OCI-M2 (cell line): Measurements from ENCODE around the gene SAP30L.

ENCODE experiments used
- DNase-seq: peaks from one replicate; lab custom pipeline; 2025; ENCODE audit not compliant: unreplicated experiment; lab: John Stamatoyannopoulos, UW

SAP30L gene

GRCh38 chr5:154419236-154419635, 26.6 kb upstream of the SAP30L start:
- DNase-seq, result no peak

GRCh38 chr5:154421868-154422267, 23.9 kb upstream of the SAP30L start:
- no peak for DNase-seq

DNA sequence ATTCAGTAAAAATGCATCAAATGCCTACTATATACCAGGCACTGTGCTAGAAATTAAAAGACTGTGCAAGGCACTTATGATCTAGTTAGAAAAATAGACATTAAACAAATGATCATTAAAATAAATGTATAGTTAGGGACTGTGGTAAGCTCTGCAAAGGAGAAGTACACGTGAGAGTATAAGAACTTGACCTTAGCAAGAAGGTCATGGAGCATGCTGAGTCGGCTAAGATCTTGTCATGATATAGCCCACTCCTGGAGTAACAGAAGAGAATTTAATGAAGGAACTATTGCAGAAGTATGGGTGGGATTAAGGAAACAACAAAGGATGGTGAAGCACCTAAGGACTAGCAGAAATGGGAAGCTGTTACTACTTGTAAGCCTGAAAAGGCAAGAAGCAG, 23.5 kb upstream of the SAP30L start:
- no peak for DNase-seq

GRCh38 chr5:154428208-154428607, 17.6 kb upstream of the SAP30L start:
- DNase-seq, result no peak

DNA sequence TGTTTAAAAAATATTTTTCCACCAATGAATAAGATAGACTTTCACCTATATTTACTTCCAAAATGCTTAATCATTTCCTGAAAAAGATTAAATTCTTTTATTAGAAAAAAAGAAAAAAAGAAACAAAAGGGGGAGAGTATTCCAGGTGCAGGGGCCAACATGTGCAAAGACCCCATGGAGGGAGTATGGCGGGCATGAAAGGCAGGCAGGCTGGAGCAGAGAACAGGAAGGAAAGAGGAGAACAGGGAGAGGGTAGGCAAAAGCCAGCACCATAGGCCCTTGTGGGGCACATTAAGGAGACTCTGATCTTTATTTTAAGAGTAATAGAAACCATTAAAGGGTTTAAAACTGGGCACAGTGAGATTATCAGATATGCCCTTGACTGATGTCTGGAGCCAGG, 16.5 kb upstream of the SAP30L start:
- DNase-seq, result no peak

GRCh38 chr5:154430466-154430865, 15.3 kb upstream of the SAP30L start:
- no peak for DNase-seq

DNA sequence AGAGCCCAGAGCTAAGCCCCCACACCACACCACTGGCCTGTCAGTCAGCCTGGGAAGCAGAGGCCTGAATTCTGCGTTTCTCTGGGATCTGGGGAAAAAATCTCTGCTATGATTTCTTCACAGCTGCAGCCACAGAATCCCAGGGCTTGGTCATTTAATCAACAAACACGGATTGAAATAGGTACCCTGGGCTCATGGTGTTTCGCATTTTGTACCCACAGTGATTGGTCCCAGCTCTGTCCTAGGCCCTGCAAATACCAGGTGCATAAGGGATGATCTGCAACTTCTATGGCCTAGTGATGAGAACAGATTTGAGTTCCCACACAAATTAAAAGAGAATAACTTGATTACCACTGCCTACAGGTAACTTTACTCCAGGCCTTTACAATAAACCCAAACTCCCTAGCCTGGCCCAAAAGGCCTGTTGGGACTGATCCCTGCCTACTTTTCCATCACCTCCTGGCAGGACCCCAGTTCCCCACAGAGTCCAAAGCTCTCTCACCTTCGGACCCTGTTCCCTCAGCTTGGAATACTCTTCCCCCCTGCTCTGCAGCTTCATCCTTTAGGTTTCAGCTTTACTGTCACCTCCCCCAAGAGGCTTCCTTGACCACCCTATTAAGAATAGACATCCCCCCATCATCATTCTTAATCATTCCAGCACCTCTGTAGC, 14.7 kb upstream of the SAP30L start:
- DNase-seq, result no peak

- DNase-seq, result no peak
Observed at GRCh38 chr5:154435226-154435625, 10.6 kb upstream of the SAP30L start.

DNA sequence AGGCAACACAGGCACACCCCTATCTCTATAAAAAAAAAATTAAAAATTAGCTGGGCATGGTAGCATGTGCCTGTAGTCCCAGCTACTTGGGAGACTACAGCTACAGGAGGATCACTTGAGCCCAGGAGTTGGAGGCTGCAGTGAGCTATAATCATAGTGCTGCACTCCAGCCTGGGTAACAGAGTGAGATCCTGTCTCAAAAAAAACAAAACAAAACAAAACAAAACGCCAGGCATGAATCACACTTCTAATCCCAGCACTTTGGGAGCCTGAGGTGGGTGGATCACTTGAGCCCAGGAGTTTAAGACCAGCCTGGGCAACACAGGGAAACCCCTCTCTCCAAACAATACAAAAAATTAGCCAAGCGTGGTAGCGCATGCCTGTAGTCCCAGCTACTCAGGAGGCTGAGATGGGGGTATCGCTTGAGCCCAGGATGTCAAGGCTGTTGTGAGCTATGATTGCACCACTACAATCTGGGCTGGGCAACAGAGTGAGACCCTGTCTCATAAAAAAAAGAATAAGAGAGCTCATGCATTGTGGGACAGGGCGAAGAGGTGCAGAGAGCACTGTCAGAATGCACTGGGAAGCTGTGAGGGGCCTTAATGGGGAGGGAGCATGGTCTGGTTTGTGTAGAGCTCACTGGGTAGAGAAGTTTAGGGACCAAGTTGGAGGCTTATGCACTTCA, 8.4 kb upstream of the SAP30L start:
- no peak for DNase-seq

GRCh38 chr5:154440540-154440939, 5.3 kb upstream of the SAP30L start:
- DNase-seq, result no peak

DNA sequence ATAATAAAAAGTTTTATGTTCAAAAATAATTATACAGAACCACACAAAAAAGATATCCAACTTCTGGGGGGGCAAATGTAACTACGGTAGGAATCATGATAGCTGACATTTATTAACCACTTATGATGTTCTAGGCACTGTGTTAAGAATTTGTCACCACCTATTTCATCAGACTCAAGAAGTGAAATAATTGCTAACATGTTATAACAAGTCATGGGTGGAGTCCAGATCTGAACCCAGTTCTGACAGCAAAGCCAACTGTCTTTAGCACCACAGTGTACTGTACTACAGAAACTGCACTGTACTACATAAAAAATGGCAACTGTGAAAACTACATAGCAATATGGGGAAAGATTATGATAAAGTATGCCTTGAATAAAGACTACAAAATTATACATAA, 3.0 kb upstream of the SAP30L start:
- DNase-seq, result no peak

- DNase-seq, result no peak
Observed at GRCh38 chr5:154444556-154445421, 1.0 kb upstream of the SAP30L start.

DNA sequence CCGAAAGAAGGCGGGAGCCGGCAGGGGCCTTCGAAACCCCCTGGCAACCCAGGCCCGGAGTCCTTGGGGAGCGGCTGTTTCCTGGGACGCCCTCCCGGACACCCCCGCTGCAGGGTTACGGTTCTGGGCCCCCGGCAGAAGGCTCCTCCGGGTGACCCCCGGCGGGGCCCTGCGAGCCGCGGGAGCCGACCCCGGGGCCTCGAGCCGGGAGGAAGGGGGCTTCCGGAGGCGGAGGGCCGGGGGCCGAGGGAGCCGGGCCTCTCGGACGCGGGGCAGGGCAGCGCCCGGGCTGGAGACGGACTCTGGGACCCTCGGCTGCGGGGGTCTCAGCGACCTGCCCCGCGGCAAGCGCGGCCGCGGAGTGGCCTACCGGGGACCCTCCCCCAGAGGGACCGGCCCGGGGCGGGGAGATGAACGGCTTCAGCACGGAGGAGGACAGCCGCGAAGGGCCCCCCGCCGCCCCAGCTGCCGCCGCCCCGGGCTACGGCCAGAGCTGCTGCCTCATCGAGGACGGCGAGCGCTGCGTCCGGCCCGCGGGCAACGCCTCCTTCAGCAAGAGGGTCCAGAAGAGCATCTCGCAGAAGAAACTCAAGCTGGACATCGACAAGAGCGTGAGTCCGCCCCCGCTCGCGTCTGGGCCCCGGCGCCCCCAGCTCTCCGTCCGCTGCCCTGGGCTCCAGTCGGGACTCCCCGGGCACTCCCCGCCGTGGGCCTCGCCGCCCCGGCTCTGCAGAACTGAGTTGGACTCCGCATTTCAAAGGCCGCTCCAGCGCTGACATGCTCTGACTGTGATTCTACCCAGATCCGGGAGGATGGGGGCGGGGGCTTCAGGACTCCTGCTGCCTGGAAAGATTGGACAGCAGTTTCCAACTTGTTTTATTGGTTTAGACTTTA, 645 bp downstream of the SAP30L start:
- DNase-seq, result no peak

DNA sequence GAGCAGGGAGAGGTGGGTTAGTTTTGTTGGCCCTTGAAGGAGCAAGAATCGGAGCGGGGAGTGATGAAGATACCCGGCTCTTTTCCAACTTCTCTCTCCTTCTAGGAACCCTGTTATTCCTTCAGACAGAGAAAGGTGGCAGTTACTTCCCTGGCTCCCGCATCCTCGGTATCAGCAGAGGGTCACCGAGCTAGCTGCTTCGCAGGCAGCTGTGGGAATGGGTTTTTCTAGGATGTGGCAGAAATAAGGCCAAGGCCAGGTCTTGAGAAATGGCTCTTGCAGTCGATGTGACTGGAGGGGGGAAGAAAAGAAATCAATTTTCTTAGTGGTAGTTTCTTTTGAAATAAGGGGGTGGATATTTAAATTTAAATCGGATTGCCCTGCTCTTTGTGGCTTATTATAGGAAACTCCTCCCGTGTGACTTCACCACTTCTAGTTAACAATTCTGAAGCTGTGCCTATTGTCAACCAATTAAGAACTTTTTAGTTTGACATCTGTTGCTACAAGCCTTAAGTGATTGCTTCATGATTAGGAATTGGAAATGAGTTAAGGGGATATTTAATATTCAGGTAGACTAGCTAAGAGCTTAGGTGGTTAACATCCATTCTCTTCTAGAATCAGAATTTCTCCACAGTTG, 1.4 kb downstream of the SAP30L start:
- DNase-seq, result no peak

DNA sequence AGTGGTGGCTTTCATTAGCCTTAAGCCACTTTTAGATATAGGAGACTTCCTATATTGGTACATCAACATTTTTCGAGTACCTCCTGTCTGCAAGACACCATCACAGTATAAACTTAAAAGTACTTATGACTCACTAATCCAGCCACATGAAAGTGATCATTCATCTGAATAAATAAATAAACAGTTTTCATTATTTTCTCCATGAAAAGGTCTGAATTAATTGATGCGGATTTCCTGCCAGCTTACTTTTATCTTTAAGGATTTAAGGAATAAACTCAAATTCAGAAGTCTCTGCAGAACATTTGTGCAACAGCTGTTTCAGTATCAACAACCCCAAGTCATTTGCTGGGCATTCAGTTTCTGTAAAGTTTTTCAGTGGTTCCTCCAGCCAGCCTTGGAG, 4.0 kb downstream of the SAP30L start:
- no peak for DNase-seq

GRCh38 chr5:154451957-154452356, 6.2 kb downstream of the SAP30L start:
- no peak for DNase-seq

DNA sequence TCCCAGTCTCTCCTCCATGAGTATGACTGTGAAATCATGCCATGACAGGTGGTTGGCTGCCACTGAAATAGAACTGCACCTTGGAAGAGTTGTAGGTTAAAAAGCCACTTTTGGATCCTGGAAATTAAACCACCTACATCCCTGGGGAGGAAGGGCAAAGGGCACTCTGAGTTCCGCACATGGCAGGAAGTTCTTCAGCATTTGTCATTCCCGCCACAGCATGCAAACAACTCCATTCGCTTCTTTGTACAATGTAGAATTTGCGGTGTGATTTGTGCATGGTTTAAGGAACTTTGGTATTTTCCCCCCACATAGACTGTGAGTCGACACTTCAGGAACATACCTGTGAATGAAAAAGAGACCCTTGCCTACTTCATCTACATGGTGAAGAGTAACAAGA, 9.8 kb downstream of the SAP30L start:
- DNase-seq, result no peak

- no peak for DNase-seq
Observed at GRCh38 chr5:154456540-154456939, 10.7 kb downstream of the SAP30L start.

- no peak for DNase-seq
Observed at GRCh38 chr5:154459015-154459414, 13.2 kb downstream of the SAP30L start.

DNA sequence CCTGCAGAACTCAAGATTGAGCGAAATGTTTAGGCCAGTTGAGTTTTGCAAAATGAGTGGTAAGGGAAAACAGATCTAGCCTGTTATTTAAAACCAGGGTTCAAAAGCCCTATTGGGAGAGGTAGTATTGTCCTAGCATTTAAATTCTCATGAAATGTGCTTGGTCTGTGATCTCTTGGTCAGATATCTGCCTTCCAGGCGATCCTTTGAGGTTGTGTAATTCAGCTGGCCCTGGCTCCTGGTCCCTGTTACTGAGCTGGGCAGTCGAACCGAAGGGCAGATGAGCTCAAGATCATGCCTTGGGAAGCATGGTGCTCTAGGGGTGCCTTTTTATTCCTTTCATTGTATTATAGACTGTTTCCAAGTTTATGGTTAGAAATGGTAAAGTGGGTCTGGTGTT, 14.4 kb downstream of the SAP30L start:
- DNase-seq, result no peak

DNA sequence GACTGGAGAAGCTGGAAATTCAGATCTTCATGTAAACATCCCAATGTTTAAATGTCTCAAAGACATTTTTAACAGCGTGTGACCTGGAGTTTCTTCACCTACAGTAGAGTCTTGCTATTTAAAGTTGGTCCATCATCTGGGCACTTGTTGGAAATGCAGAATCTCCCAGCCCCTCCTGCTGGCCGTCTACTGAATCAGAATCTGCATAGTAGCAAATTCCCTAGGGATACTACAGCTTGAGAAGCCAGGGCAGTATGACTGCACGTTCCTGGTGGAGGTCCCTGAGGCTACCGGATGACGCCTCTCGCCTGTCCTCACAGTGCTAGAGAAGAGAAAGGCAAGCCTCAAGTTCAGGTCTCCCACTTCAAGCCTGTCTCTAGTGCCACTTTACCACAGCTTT, 15.7 kb downstream of the SAP30L start:
- no peak for DNase-seq
